GM18502 (cell line): Measurements from ENCODE around the gene PHPT1.
"Not testable (repeated sequence)": the region's sequence is repeated elsewhere in the genome, so short reads cannot be mapped to it uniquely, and the experiment has no call there.

Source experiments
- ATAC-seq: cut with Tn5 transposase; IDR thresholded peaks from one replicate; pipeline ENCODE4 v1.9.1; 2021; ENCODE audit warnings: mild to moderate bottlenecking; ENCODE audit not compliant: unreplicated experiment, poor library complexity

The PHPT1 gene

GRCh38 chr9:136857581-136858412 lies 8.6 kb downstream of the PHPT1 start:
- no peak for ATAC-seq

- no peak for ATAC-seq
Observed at GRCh38 chr9:136858452-136858843, 9.2 kb downstream of the PHPT1 start.

GRCh38 chr9:136858844-136859757 lies 9.9 kb downstream of the PHPT1 start:
- no peak for ATAC-seq

GRCh38 chr9:136860529-136860928 lies 11.3 kb downstream of the PHPT1 start:
- no peak for ATAC-seq

- no peak for ATAC-seq
Observed at GRCh38 chr9:136860933-136861873, 12.0 kb downstream of the PHPT1 start.

- ATAC-seq, result no peak
Observed at GRCh38 chr9:136861874-136862457, 12.8 kb downstream of the PHPT1 start.

GRCh38 chr9:136862849-136863622 lies 13.8 kb downstream of the PHPT1 start:
- no peak for ATAC-seq

- no peak for ATAC-seq
Observed at GRCh38 chr9:136863623-136864273, 14.5 kb downstream of the PHPT1 start.

- no peak for ATAC-seq
Observed at GRCh38 chr9:136865041-136865767, 16.0 kb downstream of the PHPT1 start.

- ATAC-seq, result peak; percentile 21
Observed at GRCh38 chr9:136865768-136866103, 16.5 kb downstream of the PHPT1 start.

GRCh38 chr9:136866898-136867421 lies 17.8 kb downstream of the PHPT1 start:
- not testable (repeated sequence) for ATAC-seq

GRCh38 chr9:136867480-136867879 lies 18.3 kb downstream of the PHPT1 start:
- no peak for ATAC-seq

- ATAC-seq, result no peak
Observed at GRCh38 chr9:136867917-136868316, 18.7 kb downstream of the PHPT1 start.

GRCh38 chr9:136868644-136869043 lies 19.4 kb downstream of the PHPT1 start:
- no peak for ATAC-seq

GRCh38 chr9:136869611-136870010 lies 20.4 kb downstream of the PHPT1 start:
- not testable (repeated sequence) for ATAC-seq

- ATAC-seq, result no peak
Observed at GRCh38 chr9:136875155-136875554, 25.9 kb downstream of the PHPT1 start.

GRCh38 chr9:136876476-136876875 lies 27.3 kb downstream of the PHPT1 start:
- ATAC-seq, result no peak

- ATAC-seq, result no peak
Observed at GRCh38 chr9:136880651-136881050, 31.4 kb downstream of the PHPT1 start.
